ENCODE measurements around the gene XRCC3. TPM values are rescaled to one million over a fixed set of nuclear protein-coding genes. Genes with fewer than 3 reads are reported as not detected.
"Not testable (repeated sequence)": the region's sequence is repeated elsewhere in the genome, so short reads cannot be mapped to it uniquely, and the experiment has no call there.

The XRCC3 gene
- total RNA-seq, 1 donor from 2014 or later = 35.2 TPM

DNA sequence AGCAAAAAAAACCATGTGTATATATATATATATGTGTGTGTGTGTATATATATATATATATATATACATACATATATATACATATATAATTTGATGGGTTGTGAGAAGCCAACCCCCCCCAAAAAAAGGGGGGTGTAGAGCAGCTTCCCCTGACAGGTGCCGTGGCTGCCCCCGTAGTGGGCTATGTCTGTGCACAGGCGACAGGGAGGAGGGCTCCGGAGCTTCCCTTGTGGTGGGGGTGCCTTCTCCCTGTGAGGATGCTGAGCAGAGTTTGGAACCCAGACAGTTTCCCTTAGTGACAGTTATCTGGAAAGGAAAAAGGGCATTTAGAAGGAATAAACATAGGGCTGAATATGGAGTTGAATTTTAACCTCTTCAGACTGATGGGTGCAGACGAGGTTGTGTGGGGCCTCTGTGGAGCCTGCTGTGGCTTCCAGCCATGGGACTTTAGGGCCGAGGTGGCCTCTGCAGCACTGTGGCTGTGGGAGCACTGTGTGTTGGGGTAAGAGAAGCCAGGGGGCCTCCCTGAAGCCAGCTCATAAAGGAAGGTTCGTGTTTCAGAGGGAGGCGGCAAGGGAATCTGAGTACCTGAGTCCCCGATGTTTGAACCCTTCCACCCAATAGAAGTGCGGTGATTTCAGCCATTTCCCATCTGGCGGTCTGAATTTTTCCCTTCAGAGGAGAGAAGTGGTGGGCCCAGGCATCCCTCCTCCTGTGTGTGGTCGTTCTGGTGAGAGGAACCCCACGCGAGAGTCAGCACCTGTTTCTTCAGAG, 19.8 kb downstream of the XRCC3 start:
- no peaks in the 10 kb centered on the region for H3K9me3 Mint-ChIP-seq
- no peak overlapping the region for H3K4me3 Mint-ChIP-seq
- peak overlapping the region; percentile 86 for H3K27ac Mint-ChIP-seq
- peaks cover 22% of the 10 kb centered on the region for H3K4me1 Mint-ChIP-seq (ENCODE audit: unreplicated experiment)
- TF ChIP-seq, protein P1, sequence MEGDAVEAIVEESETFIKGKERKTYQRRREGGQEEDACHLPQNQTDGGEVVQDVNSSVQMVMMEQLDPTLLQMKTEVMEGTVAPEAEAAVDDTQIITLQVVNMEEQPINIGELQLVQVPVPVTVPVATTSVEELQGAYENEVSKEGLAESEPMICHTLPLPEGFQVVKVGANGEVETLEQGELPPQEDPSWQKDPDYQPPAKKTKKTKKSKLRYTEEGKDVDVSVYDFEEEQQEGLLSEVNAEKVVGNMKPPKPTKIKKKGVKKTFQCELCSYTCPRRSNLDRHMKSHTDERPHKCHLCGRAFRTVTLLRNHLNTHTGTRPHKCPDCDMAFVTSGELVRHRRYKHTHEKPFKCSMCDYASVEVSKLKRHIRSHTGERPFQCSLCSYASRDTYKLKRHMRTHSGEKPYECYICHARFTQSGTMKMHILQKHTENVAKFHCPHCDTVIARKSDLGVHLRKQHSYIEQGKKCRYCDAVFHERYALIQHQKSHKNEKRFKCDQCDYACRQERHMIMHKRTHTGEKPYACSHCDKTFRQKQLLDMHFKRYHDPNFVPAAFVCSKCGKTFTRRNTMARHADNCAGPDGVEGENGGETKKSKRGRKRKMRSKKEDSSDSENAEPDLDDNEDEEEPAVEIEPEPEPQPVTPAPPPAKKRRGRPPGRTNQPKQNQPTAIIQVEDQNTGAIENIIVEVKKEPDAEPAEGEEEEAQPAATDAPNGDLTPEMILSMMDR (conservative IDR thresholded peaks at IDR 0.05) = no peak
- H3K36me3 Mint-ChIP-seq = peaks cover 5% of the 10 kb centered on the region
- DNase-seq (ENCODE audit: extremely low spot score, unreplicated experiment) = no peak
- no peaks in the 10 kb centered on the region for H3K27me3 Mint-ChIP-seq

DNA sequence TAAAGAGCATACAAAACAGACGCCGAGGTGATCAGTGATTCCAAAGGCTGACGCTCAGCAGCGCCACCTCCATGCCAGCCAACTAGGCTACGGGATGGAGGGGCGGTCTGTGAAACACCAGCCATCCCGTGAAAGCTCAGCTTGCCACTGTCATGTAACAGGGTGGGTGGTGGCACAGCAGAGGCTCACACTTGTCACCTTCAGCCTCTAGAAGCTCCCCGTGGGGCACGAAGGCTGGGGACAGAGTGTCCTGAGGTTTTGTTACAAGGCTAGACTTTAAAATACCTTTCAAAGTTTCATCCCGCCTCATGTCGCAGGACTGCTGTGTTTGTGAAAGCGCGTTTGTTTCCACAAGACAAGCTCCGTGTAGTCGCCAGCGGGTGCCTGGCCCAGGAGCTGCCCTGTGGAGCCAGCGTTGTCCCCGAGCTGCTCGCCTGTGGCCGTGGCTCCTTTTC, 20.7 kb downstream of the XRCC3 start:
- TF ChIP-seq, protein P1 (conservative IDR thresholded peaks at IDR 0.05) = no peak
- DNase-seq (ENCODE audit: extremely low spot score, unreplicated experiment) = no peak
- Mint-ChIP-seq H3K4me1 (ENCODE audit: unreplicated experiment) (peaks cover 22% of the 10 kb centered on the region), H3K27me3 (no peaks in the 10 kb centered on the region), H3K27ac (no peak overlapping the region), H3K9me3 (no peaks in the 10 kb centered on the region), H3K4me3 (no peak overlapping the region), H3K36me3 (peaks cover 5% of the 10 kb centered on the region)

DNA sequence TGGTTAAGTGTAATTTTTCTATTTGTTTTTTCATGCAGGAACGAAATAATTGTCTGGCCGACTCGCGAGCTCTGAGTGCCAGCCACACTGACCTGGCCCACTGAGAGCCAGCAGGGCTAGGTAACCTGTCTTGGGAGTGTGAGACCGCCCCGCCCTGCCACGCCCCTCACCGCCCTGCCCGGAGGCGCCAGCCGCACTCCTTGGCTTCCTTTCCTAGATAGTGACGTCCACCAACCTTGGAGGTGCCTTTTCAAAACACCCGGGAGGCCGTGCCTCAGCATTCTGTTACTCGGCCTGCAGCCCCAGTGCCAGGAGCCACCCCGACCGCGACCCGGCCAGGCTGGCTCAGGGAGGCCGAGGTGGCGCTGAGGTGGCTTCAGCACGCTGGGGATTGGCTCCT, 21.7 kb downstream of the XRCC3 start:
- Mint-ChIP-seq H3K27me3 (no peaks in the 10 kb centered on the region), H3K4me3 (no peak overlapping the region), H3K27ac (peak overlapping the region; percentile 68), H3K4me1 (ENCODE audit: unreplicated experiment) (peaks cover 22% of the 10 kb centered on the region), H3K9me3 (no peaks in the 10 kb centered on the region), H3K36me3 (peaks cover 8% of the 10 kb centered on the region)
- TF ChIP-seq, protein P1 (conservative IDR thresholded peaks at IDR 0.05) = no peak
- no peak for DNase-seq (ENCODE audit: extremely low spot score, unreplicated experiment)

DNA sequence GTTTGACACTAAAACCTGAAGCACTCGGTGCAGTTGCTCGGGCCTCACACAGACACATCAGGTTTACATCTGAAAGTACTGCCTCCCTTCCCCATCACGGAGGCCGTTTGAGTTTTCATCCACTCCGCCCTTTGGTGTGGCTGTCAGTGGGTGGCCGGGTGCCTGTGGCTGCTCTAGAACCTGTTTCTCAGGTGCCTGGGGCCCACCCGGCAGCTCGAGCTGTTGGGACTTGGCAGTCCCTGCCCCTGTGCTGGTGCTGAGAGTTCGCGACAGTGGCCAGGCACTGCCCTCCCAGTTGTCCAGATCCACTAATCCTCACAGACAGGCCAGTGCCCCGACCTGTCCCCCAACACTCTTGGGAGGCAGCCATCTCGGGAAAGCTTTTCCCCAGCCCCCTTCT, 22.4 kb downstream of the XRCC3 start:
- no peak for DNase-seq (ENCODE audit: extremely low spot score, unreplicated experiment)
- TF ChIP-seq, protein P1 (conservative IDR thresholded peaks at IDR 0.05) = no peak
- Mint-ChIP-seq H3K4me1 (ENCODE audit: unreplicated experiment) (peaks cover 22% of the 10 kb centered on the region), H3K4me3 (no peak overlapping the region), H3K36me3 (peaks cover 8% of the 10 kb centered on the region), H3K27me3 (no peaks in the 10 kb centered on the region), H3K27ac (peak overlapping the region; percentile 68), H3K9me3 (no peaks in the 10 kb centered on the region)

DNA sequence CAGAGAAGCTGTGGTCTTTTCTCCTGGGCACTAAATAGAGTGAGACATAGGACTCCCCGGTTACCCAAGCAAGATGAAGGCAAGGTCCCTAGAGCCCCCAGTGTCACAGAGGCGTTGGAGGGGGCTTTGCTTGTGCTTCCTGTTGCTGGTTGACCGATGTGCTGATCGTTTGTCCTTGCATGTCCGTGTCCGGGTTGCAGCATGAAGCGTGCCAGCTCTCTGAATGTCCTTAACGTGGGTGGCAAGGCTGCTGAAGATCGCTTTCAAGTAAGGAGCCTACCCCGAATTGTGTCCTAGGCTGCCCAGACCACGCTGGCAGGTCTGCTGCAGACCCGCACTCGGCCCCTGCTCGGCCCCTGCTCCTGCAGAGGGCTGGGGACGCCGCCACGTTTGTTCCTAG, 23.1 kb downstream of the XRCC3 start:
- Mint-ChIP-seq H3K4me3 (no peak overlapping the region), H3K9me3 (no peaks in the 10 kb centered on the region), H3K4me1 (ENCODE audit: unreplicated experiment) (peaks cover 19% of the 10 kb centered on the region), H3K36me3 (peaks cover 8% of the 10 kb centered on the region), H3K27me3 (no peaks in the 10 kb centered on the region), H3K27ac (no peak overlapping the region)
- TF ChIP-seq, protein P1 (conservative IDR thresholded peaks at IDR 0.05) = no peak
- no peak for DNase-seq (ENCODE audit: extremely low spot score, unreplicated experiment)

DNA sequence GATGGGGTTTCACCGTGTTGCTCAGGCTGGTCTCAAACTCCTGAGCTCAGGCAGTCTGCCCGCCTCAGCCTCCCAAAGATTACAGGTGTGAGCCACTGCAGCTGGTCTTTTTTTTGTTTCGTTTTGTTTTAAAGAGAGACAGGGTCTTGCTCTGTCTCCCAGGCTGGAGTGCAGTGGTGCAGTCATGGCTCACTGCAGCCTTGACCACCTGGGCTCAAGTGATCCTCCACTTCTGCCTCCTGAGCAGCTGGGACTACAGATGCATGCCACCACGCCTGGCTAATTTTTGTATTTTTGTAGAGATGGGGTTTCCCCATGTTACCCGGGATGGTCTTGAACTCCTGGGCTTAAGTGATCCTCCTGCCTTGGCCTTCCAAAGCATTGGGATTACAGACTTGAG, 23.6 kb downstream of the XRCC3 start:
- peaks cover 15% of the 10 kb centered on the region for H3K4me1 Mint-ChIP-seq (ENCODE audit: unreplicated experiment)
- H3K4me3 Mint-ChIP-seq; H3K36me3 Mint-ChIP-seq; H3K27ac Mint-ChIP-seq; DNase-seq (ENCODE audit: extremely low spot score, unreplicated experiment); H3K9me3 Mint-ChIP-seq; H3K27me3 Mint-ChIP-seq: not testable (repeated sequence)
